ENCODE data around the gene CRACR2A. TPM values are rescaled to one million over a fixed set of nuclear protein-coding genes. Genes with fewer than 3 reads are reported as not detected.

The CRACR2A gene
- total RNA-seq, 1 donor from 2014 or later: 1.6 TPM

DNA sequence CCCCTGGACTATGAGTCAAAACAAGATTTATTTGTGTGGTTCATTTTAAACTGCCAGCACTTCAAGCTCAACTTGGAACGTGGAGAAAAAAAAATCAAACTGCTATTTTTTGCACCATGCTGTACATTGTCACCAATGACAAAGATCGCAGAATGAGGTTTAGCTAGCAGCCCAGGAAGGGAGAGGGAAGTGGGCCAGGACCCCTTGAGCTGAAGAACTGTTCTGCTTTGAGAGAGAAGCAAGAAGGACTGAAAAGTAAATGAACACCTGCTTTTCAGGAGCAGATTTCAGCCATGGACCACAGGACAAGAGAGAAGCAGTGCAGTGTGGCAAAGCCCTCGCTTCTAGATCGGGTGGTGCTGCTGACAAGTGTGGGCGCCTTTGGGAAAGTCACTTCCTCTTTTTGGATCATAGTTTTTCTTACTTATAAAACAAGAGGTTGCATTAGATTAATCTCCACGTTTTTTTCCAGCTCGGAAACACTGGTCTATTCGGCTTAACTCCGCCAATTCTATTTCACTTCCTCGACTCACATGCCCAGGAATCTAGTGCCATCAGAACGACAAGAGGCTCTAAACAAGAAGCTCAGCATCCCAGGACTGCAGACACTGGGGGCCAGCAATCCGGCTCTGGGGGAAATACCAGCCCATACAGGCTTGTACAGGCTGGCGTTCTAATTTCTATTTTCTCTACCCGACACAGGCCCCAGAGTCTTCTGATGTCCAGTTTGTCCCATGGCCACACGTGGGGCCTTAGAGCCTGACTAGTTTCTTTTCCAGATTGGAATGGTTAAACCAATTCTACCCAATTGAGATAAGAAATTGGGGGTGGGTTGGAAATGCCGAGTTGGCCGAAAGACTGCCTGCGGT lies 129.9 kb downstream of the CRACR2A start:
- DNase-seq (ENCODE audit: low read depth): no peak

GRCh38 chr12:3622021-3622821 lies 130.7 kb downstream of the CRACR2A start:
- no peak for DNase-seq (ENCODE audit: low read depth)

- DNase-seq (ENCODE audit: low read depth): no peak
These were observed 132.1 kb downstream of the CRACR2A start for GRCh38 chr12:3620856-3621255.

DNA sequence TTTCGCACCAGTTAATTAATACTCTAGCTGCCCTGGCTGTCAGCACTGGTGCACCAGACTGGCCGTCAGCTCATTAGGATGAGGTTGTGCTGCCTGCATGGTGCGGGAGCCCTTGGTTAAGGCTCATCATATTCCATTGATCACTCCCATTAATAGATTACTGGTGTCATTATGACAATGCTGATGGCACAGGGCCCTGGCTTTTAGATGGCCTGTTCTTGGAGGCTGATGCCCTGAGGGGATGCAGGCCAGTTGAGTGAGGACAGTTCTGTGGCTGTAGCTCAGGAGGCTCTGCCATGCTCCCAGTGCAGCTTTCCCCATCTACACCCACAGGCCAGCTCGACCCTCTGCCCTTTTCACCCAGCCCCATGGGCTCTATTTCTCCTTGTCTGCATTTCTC lies 135.3 kb downstream of the CRACR2A start:
- DNase-seq (ENCODE audit: low read depth): no peak

DNA sequence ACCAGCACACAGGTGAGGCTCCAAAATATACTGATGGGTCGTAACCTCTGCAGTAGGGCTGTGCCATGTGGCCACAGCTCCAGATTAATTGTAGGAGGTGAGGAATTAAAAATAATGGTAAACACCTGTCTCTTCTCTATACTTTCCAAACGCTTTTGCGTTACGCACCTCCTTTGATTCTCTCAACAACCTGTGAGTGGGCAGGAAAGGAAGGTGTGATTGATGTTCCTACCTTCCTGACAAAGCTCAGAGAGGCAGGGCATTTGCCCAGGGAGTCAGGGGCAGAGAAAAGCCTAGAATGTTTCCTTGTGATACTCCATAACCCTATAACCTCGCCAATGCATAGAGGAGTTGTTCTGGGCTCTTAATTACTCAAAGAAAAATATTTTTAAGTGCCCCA lies 137.0 kb downstream of the CRACR2A start:
- DNase-seq (ENCODE audit: low read depth): no peak

DNA sequence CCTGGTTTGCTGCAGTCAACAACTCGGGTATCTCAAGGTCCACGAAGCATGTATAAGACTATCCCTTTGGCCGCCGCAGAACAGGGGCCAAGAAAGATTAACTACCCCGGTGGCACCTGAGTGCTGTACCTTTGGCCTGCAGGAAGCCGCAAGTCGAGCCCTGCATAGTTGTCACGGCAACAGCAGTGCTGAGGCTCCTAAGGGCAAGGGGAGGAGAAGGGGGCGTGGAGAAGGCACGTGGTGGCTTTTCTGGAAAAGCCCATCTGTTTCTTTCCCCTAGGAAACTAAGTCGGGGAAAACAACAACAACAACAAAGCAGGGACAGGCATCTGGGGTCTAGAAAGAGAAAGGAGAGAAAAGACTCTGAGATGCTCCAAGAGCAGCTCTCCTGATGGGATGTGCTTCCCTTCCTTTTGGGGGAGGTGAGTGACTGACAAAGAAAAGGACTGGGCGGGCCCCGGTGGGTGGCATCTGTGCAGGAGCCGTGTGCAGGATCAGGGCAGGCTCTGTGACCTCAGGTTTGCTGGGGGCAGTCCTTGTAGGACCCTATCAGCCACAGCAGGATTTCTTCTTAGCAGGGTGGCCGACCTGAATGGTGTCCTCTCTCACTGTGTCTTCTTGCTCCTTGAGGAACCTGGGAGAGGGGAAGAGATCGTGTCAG lies 138.0 kb downstream of the CRACR2A start:
- DNase-seq (ENCODE audit: low read depth): no peak

GRCh38 chr12:3613641-3614395 lies 139.1 kb downstream of the CRACR2A start:
- DNase-seq (ENCODE audit: low read depth): no peak

- no peak for DNase-seq (ENCODE audit: low read depth)
These were observed 140.8 kb downstream of the CRACR2A start for GRCh38 chr12:3611860-3612703.

- no peak for DNase-seq (ENCODE audit: low read depth)
These were observed 145.1 kb downstream of the CRACR2A start for GRCh38 chr12:3607821-3608220.

DNA sequence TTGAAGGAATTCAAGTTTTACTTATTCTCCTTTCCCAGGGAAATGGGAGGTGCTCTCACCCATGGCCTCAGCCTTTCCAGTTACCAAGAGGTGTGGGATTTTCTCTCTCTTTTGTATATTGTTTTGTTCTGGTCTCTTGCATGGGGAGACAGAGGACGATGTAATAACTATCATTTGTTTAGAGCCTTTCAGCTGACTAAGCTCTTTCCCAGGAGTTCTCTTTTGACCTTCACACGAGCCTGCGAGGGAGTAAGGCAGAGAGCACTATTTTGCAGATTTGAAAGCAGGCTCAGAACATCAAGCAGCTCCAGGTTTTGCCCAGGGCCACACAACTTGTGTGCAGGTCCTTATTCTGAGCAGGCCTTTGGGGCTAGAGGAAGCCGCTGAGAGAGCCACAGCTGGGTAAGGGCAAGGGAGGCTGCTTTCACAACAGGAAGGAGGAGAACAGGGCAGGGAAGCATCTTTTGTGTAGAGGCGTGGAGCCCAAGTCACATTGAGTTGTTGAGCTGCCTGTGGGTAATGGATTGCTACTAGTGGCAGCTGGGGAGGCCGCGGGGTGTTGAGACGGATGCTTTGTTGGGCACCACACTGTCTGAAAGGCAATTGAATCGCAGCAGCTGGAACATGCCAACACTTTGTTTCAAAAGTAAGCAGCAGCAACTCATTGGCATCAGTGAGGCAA lies 145.7 kb downstream of the CRACR2A start:
- DNase-seq (ENCODE audit: low read depth): no peak

DNA sequence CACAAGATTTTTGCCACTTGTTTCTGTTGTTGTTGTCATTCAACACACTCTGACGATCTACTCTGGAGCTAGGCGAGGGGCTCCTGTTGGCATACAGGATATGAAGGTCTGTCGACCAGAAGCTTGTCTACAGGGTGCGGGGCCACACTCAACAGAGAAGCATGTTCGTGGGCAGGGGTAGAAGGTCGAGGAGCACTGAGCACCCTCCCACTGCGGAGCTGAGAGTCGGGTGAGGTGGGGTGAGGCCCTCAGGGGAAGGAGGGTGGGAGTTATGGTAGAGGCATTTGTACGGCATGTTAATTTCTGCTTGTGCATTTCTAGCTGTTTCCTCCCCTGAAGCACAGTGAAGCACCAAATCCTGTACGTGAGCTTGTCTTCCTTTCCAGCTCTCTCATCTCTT lies 146.8 kb downstream of the CRACR2A start:
- no peak for DNase-seq (ENCODE audit: low read depth)

- no peak for DNase-seq (ENCODE audit: low read depth)
These were observed 147.2 kb downstream of the CRACR2A start for GRCh38 chr12:3605692-3606091.

- peak; percentile 60 for DNase-seq (ENCODE audit: low read depth)
These were observed 147.9 kb downstream of the CRACR2A start for GRCh38 chr12:3604748-3605586.

- no peak for DNase-seq (ENCODE audit: low read depth)
These were observed 148.6 kb downstream of the CRACR2A start for GRCh38 chr12:3604286-3604685.

GRCh38 chr12:3603576-3603975 lies 149.3 kb downstream of the CRACR2A start:
- no peak for DNase-seq (ENCODE audit: low read depth)

- DNase-seq (ENCODE audit: low read depth): no peak
These were observed 150.4 kb downstream of the CRACR2A start for GRCh38 chr12:3602488-3602887.

DNA sequence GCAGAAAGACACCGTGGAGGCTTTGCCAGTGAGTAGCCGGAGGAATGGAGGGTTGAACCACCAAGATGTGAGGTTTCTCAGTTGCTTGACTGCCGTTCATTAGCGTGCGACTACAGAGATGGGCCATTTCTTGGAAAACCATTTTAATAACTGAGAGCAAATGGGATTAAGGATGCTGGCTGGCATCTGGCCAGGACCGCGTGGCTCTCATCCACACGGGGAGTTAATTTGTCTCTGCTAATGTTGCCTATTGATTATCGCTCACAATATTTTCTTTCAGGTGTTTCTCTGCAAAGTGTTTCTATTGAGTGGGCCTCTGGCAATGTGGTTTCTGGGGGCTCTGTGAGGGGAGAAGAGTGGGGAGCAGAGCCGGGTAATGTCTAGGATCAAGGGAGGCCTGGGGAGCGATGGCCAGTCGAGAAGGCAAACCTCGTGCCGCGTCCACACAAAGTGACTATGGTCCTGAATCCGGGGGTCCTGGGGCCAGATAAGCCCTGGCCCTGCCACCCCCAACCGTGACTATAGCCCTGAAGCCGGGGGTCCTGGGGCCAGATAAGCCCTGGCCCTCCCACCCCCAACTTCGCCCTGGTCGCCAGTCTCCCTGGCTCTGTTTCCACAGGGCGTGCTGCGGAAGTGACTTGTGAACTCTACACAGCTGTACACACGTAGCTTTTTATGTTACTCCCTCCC lies 151.3 kb downstream of the CRACR2A start:
- no peak for DNase-seq (ENCODE audit: low read depth)

DNA sequence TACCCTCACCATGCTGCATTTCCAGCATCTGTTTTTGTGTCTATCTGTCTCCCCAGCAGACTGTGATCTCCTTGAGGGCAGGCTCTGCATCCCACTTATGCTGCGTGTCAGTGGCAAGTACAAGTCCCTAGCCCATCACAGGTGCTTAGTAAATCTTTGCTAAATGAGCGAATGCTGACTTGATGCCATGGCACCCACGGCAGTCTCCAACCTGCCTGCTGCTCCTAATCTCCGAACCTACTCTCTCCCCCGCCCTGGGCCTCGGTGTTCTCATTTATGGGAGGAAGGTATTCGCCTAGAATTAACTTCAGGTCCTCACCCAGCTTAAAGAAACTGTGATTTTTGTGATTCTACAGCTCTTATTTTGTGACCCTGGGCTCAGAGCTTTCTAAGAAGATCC lies 152.0 kb downstream of the CRACR2A start:
- DNase-seq (ENCODE audit: low read depth): no peak

Measured in renal cortical epithelial cell (primary cell).